ENCODE measurements around the gene FHOD3. TPM values are rescaled to one million over a fixed set of nuclear protein-coding genes. Genes with fewer than 3 reads are reported as not detected.

The FHOD3 gene
- total RNA-seq, 4 donors from 2014 or later, result 3.5 to 40.0 (median 14.5) TPM

DNA sequence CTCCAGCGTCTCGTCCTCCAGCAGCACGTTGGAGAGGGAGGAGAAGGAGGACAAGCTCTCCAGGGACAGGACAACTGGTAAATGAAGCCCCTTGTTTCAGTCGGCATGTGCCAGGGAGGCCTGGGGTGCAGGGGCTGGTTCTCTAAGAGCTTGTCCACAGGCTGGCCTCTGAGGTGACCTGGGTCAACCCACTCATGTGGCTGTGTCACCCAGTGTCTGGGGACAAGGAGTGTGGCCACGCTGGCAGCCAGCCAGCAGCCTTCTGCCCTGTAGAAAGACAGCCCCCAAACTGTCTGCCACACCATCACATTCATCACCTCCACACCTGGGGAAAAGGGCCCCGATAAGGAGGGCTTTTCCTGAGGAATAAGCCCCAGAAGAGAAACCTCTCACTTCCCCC lies 411.8 kb downstream of the FHOD3 start:
- in situ Hi-C loops (cut with MboI; ENCODE audit: low pct_ligation_motif_present in 1 of 4, low pct_unique_long_range_greater_than_20kb in 1 of 4, low sequenced_read_pairs in 3 of 4) (no loop called here), intact Hi-C loops (cut with DNase I; ENCODE audit: low total_unique reads) (no loop called here)
- Histone ChIP-seq H3K4me1 (no peaks in the 10 kb centered on the region), H3K4me3 (no peak overlapping the region), H3K27ac (no peak overlapping the region), H3K9me3 (no peaks in the 10 kb centered on the region), H3K36me3 (no peaks in the 10 kb centered on the region), H3K27me3 (no peaks in the 10 kb centered on the region)
- WGBS, 2 donors (ENCODE audit: low coverage in 1 of 2), result 86% methylated on average over 6 of the region's 6 CpGs; no CpG with 5 or more reads in 1 of the 2 donors
- no peak for DNase-seq
- TF ChIP-seq POLR2AphosphoS5 (IDR thresholded peaks at IDR 0.05) (no peak), POLR2A (IDR thresholded peaks at IDR 0.05) (no peak), EP300 (IDR thresholded peaks at IDR 0.05; ENCODE audit: low read depth) (no peak)
- TF ChIP-seq, protein P1, sequence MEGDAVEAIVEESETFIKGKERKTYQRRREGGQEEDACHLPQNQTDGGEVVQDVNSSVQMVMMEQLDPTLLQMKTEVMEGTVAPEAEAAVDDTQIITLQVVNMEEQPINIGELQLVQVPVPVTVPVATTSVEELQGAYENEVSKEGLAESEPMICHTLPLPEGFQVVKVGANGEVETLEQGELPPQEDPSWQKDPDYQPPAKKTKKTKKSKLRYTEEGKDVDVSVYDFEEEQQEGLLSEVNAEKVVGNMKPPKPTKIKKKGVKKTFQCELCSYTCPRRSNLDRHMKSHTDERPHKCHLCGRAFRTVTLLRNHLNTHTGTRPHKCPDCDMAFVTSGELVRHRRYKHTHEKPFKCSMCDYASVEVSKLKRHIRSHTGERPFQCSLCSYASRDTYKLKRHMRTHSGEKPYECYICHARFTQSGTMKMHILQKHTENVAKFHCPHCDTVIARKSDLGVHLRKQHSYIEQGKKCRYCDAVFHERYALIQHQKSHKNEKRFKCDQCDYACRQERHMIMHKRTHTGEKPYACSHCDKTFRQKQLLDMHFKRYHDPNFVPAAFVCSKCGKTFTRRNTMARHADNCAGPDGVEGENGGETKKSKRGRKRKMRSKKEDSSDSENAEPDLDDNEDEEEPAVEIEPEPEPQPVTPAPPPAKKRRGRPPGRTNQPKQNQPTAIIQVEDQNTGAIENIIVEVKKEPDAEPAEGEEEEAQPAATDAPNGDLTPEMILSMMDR (IDR thresholded peaks at IDR 0.05), result no peak

DNA sequence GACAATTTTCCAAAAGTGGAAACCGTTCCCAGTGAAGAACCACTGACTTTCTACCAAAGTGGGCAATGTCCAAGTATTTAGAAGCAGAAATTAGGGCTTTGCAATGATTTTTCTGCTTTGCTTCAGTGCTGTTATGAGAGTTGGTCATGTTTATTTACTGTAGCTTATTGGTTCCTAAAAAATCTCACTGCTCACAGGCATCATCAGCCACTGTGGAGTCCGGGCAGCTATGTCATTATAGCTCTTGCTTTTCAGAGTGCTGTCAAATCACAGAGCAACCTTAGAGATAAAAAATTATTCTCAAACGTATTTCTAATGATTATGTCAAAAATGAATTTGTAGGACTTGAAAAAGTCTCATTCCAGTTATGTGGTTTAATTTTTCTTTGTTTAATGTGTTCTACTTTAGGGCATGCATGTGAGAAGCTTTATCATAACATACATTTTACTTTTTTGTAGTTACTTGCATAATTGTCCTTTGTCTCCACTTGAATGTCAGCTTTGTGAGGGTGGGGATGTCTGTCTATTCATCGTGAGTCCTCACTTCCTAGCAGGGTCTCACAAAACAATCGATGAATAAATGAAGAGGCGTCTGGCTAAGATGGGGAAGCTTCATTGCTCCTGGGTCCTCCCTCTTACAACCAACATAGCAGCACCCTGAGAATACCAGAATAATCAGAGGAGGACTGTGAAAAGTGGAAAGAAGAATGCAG lies 413.7 kb downstream of the FHOD3 start:
- in situ Hi-C loops (cut with MboI; ENCODE audit: low pct_ligation_motif_present in 1 of 4, low pct_unique_long_range_greater_than_20kb in 1 of 4, low sequenced_read_pairs in 3 of 4), result no loop called here
- H3K27ac ChIP-seq, result peak overlapping the region in 1 of 4 donors; percentile 30

DNA sequence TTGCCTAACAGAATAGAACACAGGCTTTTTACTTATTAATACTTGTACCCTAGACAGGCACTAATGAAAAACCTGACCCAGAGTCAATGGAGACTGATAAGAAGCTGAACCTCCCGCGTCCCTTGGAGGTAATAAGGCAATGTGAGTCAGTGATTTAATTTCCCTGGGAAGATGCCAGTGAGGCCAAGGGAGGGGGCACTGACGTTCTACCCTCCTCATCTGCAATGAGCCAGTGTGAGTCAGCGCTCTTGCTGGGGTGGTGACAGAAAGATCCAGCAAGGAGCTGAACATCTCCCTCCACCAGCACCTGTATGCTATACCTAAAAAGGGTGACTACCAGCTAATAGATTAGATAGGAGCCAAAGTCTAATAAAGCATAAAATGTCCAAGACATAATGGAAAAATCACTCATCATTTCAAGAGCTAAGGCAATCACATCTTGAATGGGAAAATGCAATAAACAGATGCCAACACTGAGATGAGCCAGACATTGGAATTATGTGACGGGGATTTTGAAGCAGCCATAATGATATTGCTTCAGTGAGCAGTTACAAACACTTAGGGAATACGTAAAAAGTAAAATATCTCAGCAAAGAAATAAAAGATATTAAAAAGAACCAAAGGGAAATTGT lies 414.4 kb downstream of the FHOD3 start:
- no peaks in the 10 kb centered on the region for H3K36me3 ChIP-seq
- peak overlapping the region in 1 of 4 donors; percentile 30 for H3K27ac ChIP-seq
- 62 to 89% methylated on average over 2 to 6 of the region's 6 CpGs for WGBS, 2 donors (ENCODE audit: low coverage in 1 of 2)
- no peaks in the 10 kb centered on the region for H3K27me3 ChIP-seq
- intact Hi-C loops (cut with DNase I; ENCODE audit: low total_unique reads) (no loop called here), in situ Hi-C loops (cut with MboI; ENCODE audit: low pct_ligation_motif_present in 1 of 4, low pct_unique_long_range_greater_than_20kb in 1 of 4, low sequenced_read_pairs in 3 of 4) (no loop called here)
- no peaks in the 10 kb centered on the region for H3K9me3 ChIP-seq
- no peaks in the 10 kb centered on the region for H3K4me1 ChIP-seq
- no peak for DNase-seq
- TF ChIP-seq EP300 (IDR thresholded peaks at IDR 0.05; ENCODE audit: low read depth) (no peak), POLR2AphosphoS5 (IDR thresholded peaks at IDR 0.05) (no peak), POLR2A (IDR thresholded peaks at IDR 0.05) (no peak)
- TF ChIP-seq, protein P1 (IDR thresholded peaks at IDR 0.05), result no peak
- no peak overlapping the region for H3K4me3 ChIP-seq

More for the DNA sequence above, 413.7 kb downstream of the FHOD3 start:
- H3K4me3 ChIP-seq, result no peak overlapping the region
- no peaks in the 10 kb centered on the region for H3K36me3 ChIP-seq
- no peaks in the 10 kb centered on the region for H3K9me3 ChIP-seq
- TF ChIP-seq EP300 (IDR thresholded peaks at IDR 0.05; ENCODE audit: low read depth), result no peak
- no peak for TF ChIP-seq POLR2A (IDR thresholded peaks at IDR 0.05)
- TF ChIP-seq POLR2AphosphoS5 (IDR thresholded peaks at IDR 0.05), result no peak
- TF ChIP-seq, protein P1 (IDR thresholded peaks at IDR 0.05), result no peak
- H3K4me1 ChIP-seq, result no peaks in the 10 kb centered on the region
- DNase-seq, result no peak
- H3K27me3 ChIP-seq, result no peaks in the 10 kb centered on the region
- 82 to 83% methylated on average over 5 to 6 of the region's 6 CpGs for WGBS, 2 donors (ENCODE audit: low coverage in 1 of 2)
- intact Hi-C loops (cut with DNase I; ENCODE audit: low total_unique reads), result no loop called here

DNA sequence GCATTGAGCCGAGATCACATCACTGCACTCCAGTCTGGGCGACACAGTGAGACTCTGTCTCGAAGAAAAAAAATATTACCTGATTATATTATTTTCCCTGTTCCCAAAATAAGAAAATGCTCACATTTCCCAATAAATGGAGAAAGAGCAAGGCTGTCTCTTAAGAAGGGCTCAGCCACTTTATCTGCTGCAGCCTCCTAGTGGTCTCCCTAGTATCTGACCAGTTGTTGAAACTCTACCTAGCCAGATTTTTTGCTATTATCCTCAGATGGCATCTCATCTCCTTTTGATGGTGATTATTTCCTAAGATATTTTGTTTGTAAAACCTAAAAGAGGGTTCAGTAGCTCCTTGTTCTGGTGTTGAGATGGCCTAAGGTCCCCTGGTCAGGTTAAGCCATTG lies 417.0 kb downstream of the FHOD3 start:
- intact Hi-C loops (cut with DNase I; ENCODE audit: low total_unique reads), result no loop called here
- Histone ChIP-seq H3K9me3 (no peaks in the 10 kb centered on the region), H3K4me3 (no peak overlapping the region), H3K27me3 (no peaks in the 10 kb centered on the region), H3K36me3 (no peaks in the 10 kb centered on the region), H3K27ac (no peak overlapping the region), H3K4me1 (no peaks in the 10 kb centered on the region)
- no peak for DNase-seq
- WGBS, 2 donors (ENCODE audit: low coverage in 1 of 2), result 96% methylated on average over 3 of the region's 3 CpGs
- no peak for TF ChIP-seq POLR2A (IDR thresholded peaks at IDR 0.05)
- TF ChIP-seq POLR2AphosphoS5 (IDR thresholded peaks at IDR 0.05), result no peak
- no peak for TF ChIP-seq EP300 (IDR thresholded peaks at IDR 0.05; ENCODE audit: low read depth)
- TF ChIP-seq, protein P1 (IDR thresholded peaks at IDR 0.05), result no peak
- in situ Hi-C loops (cut with MboI; ENCODE audit: low pct_ligation_motif_present in 1 of 4, low pct_unique_long_range_greater_than_20kb in 1 of 4, low sequenced_read_pairs in 3 of 4), result no loop called here
